Left ventricle myocardium inferior (tissue), 1 donor: ENCODE results near the gene COLGALT1. TPM values are rescaled to one million over a fixed set of nuclear protein-coding genes. Genes with fewer than 3 reads are reported as not detected.

Experiments used
- DNase-seq: peaks from one replicate; pipeline ENCODE4 v3.0.0-alpha.2; 2020
- H3K27ac ChIP-seq: fragments of 200-600 bp; replicated peaks from 2 replicates; pipeline ENCODE4 v1.8.0; 2021
- H3K27me3 ChIP-seq: fragments of 200-600 bp; 2 replicates; pipeline ENCODE4 v1.8.0; 2021; ENCODE audit warnings: low read depth
- H3K36me3 ChIP-seq: fragments of 200-600 bp; 2 replicates; pipeline ENCODE4 v1.8.0; 2021
- H3K4me1 ChIP-seq: fragments of 200-600 bp; 2 replicates; pipeline ENCODE4 v1.8.0; 2021
- H3K4me3 ChIP-seq: fragments of 200-600 bp; 2 replicates; pipeline ENCODE4 v1.8.0; 2021; ENCODE audit warnings: mild to moderate bottlenecking, moderate library complexity
- H3K9me3 ChIP-seq: fragments of 200-600 bp; replicated peaks from 2 replicates; pipeline ENCODE4 v1.8.0; 2021
- CTCF ChIP-seq: fragments of 200-600 bp; IDR thresholded peaks from 2 replicates; pipeline ENCODE4 v1.8.0; 2021; ENCODE audit warnings: antibody characterized with exemption, mild to moderate bottlenecking, borderline replicate concordance
- intact Hi-C: fragments of 100-400 bp; cut with micrococcal nuclease; formaldehyde crosslinking; loops from one replicate; pipeline ENCODE4 v1.11.0; 2022
- total RNA-seq: library from RNA; stranded (reverse); fragmentation: NEBNext Ultra II Directional; extraction: Animal tissue kit (Norgen Biotek cat#: 25700); gene quantifications from one replicate; pipeline ENCODE4 v1.2.1, GENCODE V29; 2021
- donor health status: DM: no; HTN: yes; CAD: no; lungs with severe emphysema.

Gene COLGALT1
- total RNA-seq, 1 donor from 2014 or later, result 31.2 TPM

- intact Hi-C loops, result no loop called here
- no peak for TF ChIP-seq CTCF
- no peak for DNase-seq
- peaks cover 86% of the 10 kb centered on the region for H3K36me3 ChIP-seq
- no peak overlapping the region for H3K27ac ChIP-seq
- H3K27me3 ChIP-seq, result no peaks in the 10 kb centered on the region
- no peaks in the 10 kb centered on the region for H3K4me1 ChIP-seq
- no peak overlapping the region for H3K4me3 ChIP-seq
- H3K9me3 ChIP-seq, result no peaks in the 10 kb centered on the region
These were observed 17.2 kb downstream of the COLGALT1 start for GRCh38 chr19:17572638-17573037.

DNA sequence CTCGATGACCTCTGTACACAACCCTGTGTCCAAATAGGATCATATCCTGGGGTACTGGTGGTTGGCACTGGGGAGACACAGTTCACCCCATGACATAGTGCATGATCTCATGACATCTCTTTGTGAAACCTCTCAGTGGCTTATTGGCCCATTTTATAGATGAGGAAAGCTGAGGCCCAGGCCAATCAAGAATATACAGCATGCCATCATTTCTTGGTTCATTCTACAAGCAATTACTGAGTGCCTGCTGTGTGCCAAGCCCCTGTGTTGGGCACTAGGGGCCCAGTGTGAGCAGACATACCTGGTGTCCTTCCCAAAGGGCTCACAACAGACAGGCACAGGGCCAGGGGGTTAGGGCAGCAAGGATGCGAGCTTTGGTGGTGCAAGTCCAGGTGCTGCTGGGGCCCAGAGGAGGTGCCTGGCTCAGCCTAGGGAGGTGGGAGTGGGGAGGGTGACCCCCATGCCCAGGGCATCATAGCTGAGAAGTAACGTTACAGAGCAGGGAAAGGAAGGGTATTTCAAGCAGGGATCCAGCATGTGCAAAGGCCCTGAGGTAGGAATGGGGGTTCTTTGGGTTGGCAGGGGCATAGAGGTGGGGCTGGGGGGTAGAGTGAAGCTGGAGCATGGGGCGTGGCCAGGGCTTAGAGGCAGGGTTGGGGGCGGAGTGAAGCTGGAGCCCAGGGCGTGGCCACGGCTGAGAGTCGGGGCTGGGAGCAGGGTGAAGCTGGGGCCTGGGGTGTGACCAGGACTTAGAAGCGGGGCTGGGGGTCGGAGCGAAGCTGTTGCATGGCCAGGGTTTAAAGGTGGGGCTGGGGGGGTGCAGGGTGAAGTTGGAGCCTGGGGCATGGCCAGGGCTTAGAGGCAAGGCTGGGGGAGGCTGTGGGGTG is 20.7 kb downstream of the COLGALT1 start:
- no peaks in the 10 kb centered on the region for H3K4me1 ChIP-seq
- H3K9me3 ChIP-seq, result no peaks in the 10 kb centered on the region
- H3K27me3 ChIP-seq, result no peaks in the 10 kb centered on the region
- intact Hi-C loops, result no loop called here
- TF ChIP-seq CTCF, result no peak
- DNase-seq, result no peak
- H3K27ac ChIP-seq, result no peak overlapping the region
- H3K36me3 ChIP-seq, result peaks cover 78% of the 10 kb centered on the region
- no peak overlapping the region for H3K4me3 ChIP-seq

GRCh38 chr19:17576758-17577456 is 21.5 kb downstream of the COLGALT1 start:
- no peaks in the 10 kb centered on the region for H3K27me3 ChIP-seq
- no peak overlapping the region for H3K27ac ChIP-seq
- H3K36me3 ChIP-seq, result peaks cover 78% of the 10 kb centered on the region
- no peak for TF ChIP-seq CTCF
- no peaks in the 10 kb centered on the region for H3K4me1 ChIP-seq
- DNase-seq, result no peak
- H3K4me3 ChIP-seq, result no peak overlapping the region
- H3K9me3 ChIP-seq, result no peaks in the 10 kb centered on the region
- intact Hi-C loops, result no loop called here

GRCh38 chr19:17577457-17578097 is 22.1 kb downstream of the COLGALT1 start:
- intact Hi-C loops, result no loop called here
- peaks cover 78% of the 10 kb centered on the region for H3K36me3 ChIP-seq

More at GRCh38 chr19:17577457-17578097, 22.1 kb downstream of the COLGALT1 start:
- TF ChIP-seq CTCF, result no peak
- no peak for DNase-seq
- H3K4me3 ChIP-seq, result no peak overlapping the region
- no peaks in the 10 kb centered on the region for H3K27me3 ChIP-seq
- H3K4me1 ChIP-seq, result no peaks in the 10 kb centered on the region
- H3K27ac ChIP-seq, result no peak overlapping the region
- H3K9me3 ChIP-seq, result no peaks in the 10 kb centered on the region
